Prostate gland (tissue), 2 donors: ENCODE measurements around the gene BPIFB4.

Source experiments
- POLR2A ChIP-seq: fragments of 450-650 bp; IDR thresholded peaks from one replicate; pipeline ENCODE4 v1.6.1; 2016; ENCODE audit warnings: antibody characterized with exemption, mild to moderate bottlenecking
- TF ChIP-seq, protein P1 (sequence below), 4 experiments: fragments of 200-600 bp in 2 of 4; fragments of 450-650 bp in 2 of 4; sonication (generic) in 2 of 4; IDR thresholded peaks; 1 replicate in 3 of 4; 2 replicates in 1 of 4; pipeline ENCODE4 v1.5.1; 2016 to 2019; ENCODE audit warnings: antibody characterized with exemption in 4 of 4, mild to moderate bottlenecking in 2 of 4, moderate library complexity in 2 of 4

DNA sequence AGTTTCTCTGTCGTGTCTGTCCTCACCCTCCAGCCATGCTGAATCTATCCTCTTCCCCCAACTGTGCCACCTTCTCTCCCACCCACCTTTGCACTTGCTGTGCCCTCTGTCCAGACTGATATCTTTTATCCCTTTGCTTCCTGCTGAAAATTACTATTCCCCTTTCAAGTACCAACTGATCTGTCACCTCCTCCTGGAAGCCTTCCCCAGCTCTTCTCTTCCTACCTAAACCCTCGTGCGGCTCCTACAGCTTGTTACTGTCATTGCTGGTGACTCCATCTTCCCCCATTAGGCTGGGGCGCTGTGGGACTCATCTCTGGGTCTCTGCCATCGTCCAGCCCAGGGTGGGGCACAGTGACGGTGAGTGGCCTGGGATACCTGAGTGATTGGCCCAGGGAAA lies 46.9 kb upstream of the BPIFB4 start:
- TF ChIP-seq, protein P1, sequence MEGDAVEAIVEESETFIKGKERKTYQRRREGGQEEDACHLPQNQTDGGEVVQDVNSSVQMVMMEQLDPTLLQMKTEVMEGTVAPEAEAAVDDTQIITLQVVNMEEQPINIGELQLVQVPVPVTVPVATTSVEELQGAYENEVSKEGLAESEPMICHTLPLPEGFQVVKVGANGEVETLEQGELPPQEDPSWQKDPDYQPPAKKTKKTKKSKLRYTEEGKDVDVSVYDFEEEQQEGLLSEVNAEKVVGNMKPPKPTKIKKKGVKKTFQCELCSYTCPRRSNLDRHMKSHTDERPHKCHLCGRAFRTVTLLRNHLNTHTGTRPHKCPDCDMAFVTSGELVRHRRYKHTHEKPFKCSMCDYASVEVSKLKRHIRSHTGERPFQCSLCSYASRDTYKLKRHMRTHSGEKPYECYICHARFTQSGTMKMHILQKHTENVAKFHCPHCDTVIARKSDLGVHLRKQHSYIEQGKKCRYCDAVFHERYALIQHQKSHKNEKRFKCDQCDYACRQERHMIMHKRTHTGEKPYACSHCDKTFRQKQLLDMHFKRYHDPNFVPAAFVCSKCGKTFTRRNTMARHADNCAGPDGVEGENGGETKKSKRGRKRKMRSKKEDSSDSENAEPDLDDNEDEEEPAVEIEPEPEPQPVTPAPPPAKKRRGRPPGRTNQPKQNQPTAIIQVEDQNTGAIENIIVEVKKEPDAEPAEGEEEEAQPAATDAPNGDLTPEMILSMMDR (IDR thresholded peaks at IDR 0.05), result no peak
- no peak for TF ChIP-seq POLR2A
